ENCODE measurements around the gene SLC12A3. TPM values are rescaled to one million over a fixed set of nuclear protein-coding genes. Genes with fewer than 3 reads are reported as not detected.

Gene SLC12A3
- total and polyA plus RNA-seq, 2 experiments from 2014 or later, result not detected

DNA sequence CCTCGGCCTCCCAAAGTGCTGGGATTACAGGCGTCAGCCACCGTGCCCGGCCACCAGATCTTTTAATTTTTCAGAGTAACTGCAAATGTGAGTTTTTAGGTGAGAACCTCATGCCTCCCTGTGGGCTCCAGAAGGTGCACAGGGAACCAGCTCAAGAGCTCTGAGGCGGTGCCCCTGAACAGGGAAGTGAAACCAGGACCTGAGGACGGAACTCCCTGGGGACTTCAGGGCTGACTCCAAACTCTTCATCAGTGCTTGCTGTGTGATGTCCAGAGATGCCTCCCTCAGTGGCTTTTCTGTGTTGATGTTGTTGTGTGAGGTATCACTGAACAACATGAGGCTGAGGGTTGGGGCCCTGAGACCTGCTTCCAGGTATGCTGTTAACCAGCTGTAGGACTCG, 23.8 kb downstream of the SLC12A3 start:
- DNase-seq (ENCODE audit: low read depth in 1 of 2, low spot score in 1 of 2), result no peak
- TF ChIP-seq, protein P1, sequence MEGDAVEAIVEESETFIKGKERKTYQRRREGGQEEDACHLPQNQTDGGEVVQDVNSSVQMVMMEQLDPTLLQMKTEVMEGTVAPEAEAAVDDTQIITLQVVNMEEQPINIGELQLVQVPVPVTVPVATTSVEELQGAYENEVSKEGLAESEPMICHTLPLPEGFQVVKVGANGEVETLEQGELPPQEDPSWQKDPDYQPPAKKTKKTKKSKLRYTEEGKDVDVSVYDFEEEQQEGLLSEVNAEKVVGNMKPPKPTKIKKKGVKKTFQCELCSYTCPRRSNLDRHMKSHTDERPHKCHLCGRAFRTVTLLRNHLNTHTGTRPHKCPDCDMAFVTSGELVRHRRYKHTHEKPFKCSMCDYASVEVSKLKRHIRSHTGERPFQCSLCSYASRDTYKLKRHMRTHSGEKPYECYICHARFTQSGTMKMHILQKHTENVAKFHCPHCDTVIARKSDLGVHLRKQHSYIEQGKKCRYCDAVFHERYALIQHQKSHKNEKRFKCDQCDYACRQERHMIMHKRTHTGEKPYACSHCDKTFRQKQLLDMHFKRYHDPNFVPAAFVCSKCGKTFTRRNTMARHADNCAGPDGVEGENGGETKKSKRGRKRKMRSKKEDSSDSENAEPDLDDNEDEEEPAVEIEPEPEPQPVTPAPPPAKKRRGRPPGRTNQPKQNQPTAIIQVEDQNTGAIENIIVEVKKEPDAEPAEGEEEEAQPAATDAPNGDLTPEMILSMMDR (IDR thresholded peaks at IDR 0.05; ENCODE audit: low read depth, low read length), result no peak
- no peaks in the 10 kb centered on the region for H3K4me1 ChIP-seq (ENCODE audit: low read depth)
- H3K27ac ChIP-seq, result no peak overlapping the region
- no peaks in the 10 kb centered on the region for H3K9me3 ChIP-seq (ENCODE audit: low read depth)
- H3K4me3 ChIP-seq, result no peak overlapping the region
- H3K36me3 ChIP-seq, result no peaks in the 10 kb centered on the region
- H3K27me3 ChIP-seq, result no peaks in the 10 kb centered on the region

DNA sequence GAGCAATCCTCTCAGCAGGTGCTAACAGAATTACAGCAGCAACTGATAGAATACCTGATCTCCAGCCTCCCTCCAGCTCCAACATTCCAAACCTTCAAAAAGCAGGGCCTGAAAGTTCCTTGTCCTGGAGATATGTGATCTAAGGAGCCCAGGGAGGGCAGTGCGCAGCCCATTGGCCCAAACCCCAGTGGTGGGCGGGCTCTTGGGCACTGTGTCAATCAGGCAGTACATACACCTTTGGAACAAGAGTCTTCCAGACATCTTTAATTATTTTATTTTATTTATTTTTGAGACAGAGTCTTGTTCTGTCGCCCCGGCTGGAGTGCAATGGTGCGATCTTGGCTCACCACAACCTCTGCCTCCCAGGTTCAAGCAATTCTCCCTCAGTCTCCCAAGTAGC, 24.2 kb downstream of the SLC12A3 start:
- H3K36me3 ChIP-seq, result no peaks in the 10 kb centered on the region
- no peak overlapping the region for H3K27ac ChIP-seq
- H3K4me3 ChIP-seq, result no peak overlapping the region
- no peaks in the 10 kb centered on the region for H3K4me1 ChIP-seq (ENCODE audit: low read depth)
- no peak for DNase-seq (ENCODE audit: low read depth in 1 of 2, low spot score in 1 of 2)
- TF ChIP-seq, protein P1 (IDR thresholded peaks at IDR 0.05; ENCODE audit: low read depth, low read length), result no peak
- H3K27me3 ChIP-seq, result no peaks in the 10 kb centered on the region
- no peaks in the 10 kb centered on the region for H3K9me3 ChIP-seq (ENCODE audit: low read depth)

DNA sequence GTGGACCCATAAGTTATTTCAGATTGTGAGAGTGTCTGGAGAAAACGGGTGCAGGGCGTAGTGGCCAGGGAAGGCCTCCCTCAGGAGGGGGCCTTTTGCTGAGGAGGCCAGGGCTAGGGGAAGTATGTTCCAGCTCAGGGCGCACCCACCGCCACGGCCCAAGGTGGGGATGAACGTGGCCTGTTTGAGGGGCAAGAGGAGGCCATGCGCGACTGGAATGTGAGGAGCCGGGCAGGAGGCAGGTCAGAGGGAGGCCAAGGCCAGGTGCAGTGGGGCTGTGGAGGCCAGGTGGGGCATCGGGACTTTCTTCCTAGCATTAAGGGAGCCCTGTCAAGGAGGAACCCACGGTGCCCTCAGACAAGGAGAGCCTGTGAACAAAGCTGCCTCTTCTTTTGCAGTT, 26.7 kb downstream of the SLC12A3 start:
- H3K27me3 ChIP-seq, result no peaks in the 10 kb centered on the region
- no peaks in the 10 kb centered on the region for H3K36me3 ChIP-seq
- TF ChIP-seq, protein P1 (IDR thresholded peaks at IDR 0.05; ENCODE audit: low read depth, low read length), result no peak
- H3K4me3 ChIP-seq, result no peak overlapping the region
- no peak for DNase-seq (ENCODE audit: low read depth in 1 of 2, low spot score in 1 of 2)
- no peak overlapping the region for H3K27ac ChIP-seq
- no peaks in the 10 kb centered on the region for H3K4me1 ChIP-seq (ENCODE audit: low read depth)
- no peaks in the 10 kb centered on the region for H3K9me3 ChIP-seq (ENCODE audit: low read depth)

DNA sequence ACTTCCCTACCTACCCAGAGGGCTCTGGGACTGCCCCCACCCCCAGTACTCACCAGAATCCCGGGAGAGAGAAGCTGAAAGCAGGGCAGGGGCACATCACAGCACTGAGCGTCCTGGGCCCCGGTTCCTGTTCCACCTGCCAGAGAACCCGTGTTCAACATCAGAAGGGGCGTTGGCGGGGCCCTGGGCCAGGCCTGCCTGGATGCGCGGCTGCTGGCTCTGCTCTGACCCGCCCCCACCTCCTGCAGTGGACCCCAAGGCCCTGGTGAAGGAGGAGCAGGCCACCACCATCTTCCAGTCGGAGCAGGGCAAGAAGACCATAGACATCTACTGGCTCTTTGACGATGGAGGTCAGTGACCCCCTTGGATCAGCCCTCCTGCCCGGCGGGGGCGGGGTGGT, 27.7 kb downstream of the SLC12A3 start:
- no peak for DNase-seq (ENCODE audit: low read depth in 1 of 2, low spot score in 1 of 2)
- no peaks in the 10 kb centered on the region for H3K9me3 ChIP-seq (ENCODE audit: low read depth)
- TF ChIP-seq, protein P1 (IDR thresholded peaks at IDR 0.05; ENCODE audit: low read depth, low read length), result no peak
- no peaks in the 10 kb centered on the region for H3K36me3 ChIP-seq
- H3K4me3 ChIP-seq, result no peak overlapping the region
- no peak overlapping the region for H3K27ac ChIP-seq
- no peaks in the 10 kb centered on the region for H3K27me3 ChIP-seq
- H3K4me1 ChIP-seq (ENCODE audit: low read depth), result no peaks in the 10 kb centered on the region

DNA sequence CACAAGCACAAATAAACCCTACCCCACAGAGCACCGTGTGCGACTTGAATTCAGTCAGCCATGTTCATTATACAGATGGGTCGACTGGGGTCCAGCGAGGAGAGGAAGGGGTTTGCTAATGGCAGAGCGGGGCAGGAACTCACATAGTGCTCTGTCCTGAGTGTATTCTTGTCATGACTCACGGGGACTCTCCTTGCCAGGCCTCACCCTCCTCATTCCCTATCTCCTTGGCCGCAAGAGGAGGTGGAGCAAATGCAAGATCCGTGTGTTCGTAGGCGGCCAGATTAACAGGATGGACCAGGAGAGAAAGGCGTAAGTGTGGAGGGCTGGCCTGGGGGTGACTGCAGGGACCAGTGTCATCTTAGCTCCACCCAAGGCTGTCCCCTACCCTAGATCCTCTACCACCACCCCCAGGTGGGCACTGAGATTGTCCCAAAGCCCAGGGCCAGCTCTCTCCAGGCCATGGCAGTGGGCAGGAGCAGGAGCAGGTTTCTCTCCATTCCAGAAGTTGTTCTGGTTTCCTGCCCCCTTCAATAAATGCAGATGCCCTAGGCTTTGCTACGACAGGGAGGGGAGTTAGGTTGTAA, 29.4 kb downstream of the SLC12A3 start:
- TF ChIP-seq, protein P1 (IDR thresholded peaks at IDR 0.05; ENCODE audit: low read depth, low read length), result no peak
- no peaks in the 10 kb centered on the region for H3K4me1 ChIP-seq (ENCODE audit: low read depth)
- no peak for DNase-seq (ENCODE audit: low read depth in 1 of 2, low spot score in 1 of 2)
- H3K27ac ChIP-seq, result no peak overlapping the region
- no peaks in the 10 kb centered on the region for H3K27me3 ChIP-seq
- H3K4me3 ChIP-seq, result no peak overlapping the region
- H3K9me3 ChIP-seq (ENCODE audit: low read depth), result no peaks in the 10 kb centered on the region
- H3K36me3 ChIP-seq, result no peaks in the 10 kb centered on the region
